Right renal pelvis (tissue), 4 donors: ENCODE data around the gene TFDP2. TPM values are rescaled to one million over a fixed set of nuclear protein-coding genes. Genes with fewer than 3 reads are reported as not detected.
"Not testable (repeated sequence)": the region's sequence is repeated elsewhere in the genome, so short reads cannot be mapped to it uniquely, and the experiment has no call there.

ENCODE experiments used
- DNase-seq, 4 donors: peaks; one replicate each; pipeline ENCODE4 v3.0.0-alpha.2; 2013; ENCODE audit warnings: low read depth in 4 of 4, low spot score in 3 of 4, missing footprints in 1 of 4
- polyA plus RNA-seq, 4 donors: library from polyadenylated mRNA; unstranded; fragments of 120-200 nt; gene quantifications; one replicate each; pipeline ENCODE4 v1.2.1, GENCODE V29; 2013; ENCODE audit not compliant: insufficient read length in 4 of 4

TFDP2 gene
- polyA plus RNA-seq: 10 to 100 TPM; 73.7 to 88.7 (median 84.1) TPM

GRCh38 chr3:142148792-142149672 lies at the start of gene TFDP2:
Gene TFDP2, minus strand, starts transcription at chr3:142149544. Its CDS starts 47,795 bp downstream, at chr3:142101749.
- DNase-seq: peak; percentile 85 to 89 (median 87)

- DNase-seq: no peak
These were observed 39.5 kb upstream of the TFDP2 start for GRCh38 chr3:142188846-142189245.

GRCh38 chr3:142180761-142181362 lies 31.5 kb upstream of the TFDP2 start:
- peak in 1 of 4 donors; percentile 4 for DNase-seq

- no peak for DNase-seq
These were observed 26.1 kb upstream of the TFDP2 start for GRCh38 chr3:142175478-142175877.

- no peak for DNase-seq
These were observed 25.2 kb upstream of the TFDP2 start for GRCh38 chr3:142174559-142174958.

- no peak for DNase-seq
These were observed 19.2 kb upstream of the TFDP2 start for GRCh38 chr3:142168514-142168913.

- DNase-seq: no peak
These were observed 15.8 kb upstream of the TFDP2 start for GRCh38 chr3:142165194-142165593.

- DNase-seq: no peak
These were observed 9.9 kb upstream of the TFDP2 start for GRCh38 chr3:142159083-142159740.

- DNase-seq: no peak
These were observed 4.8 kb upstream of the TFDP2 start for GRCh38 chr3:142154186-142154585.

- DNase-seq: no peak
These were observed 3.0 kb upstream of the TFDP2 start for GRCh38 chr3:142152384-142152783.

GRCh38 chr3:142151828-142152227 lies 2.5 kb upstream of the TFDP2 start:
- DNase-seq: no peak

GRCh38 chr3:142151240-142151639 lies 1.9 kb upstream of the TFDP2 start:
- DNase-seq: no peak

- DNase-seq: no peak
These were observed 927 bp upstream of the TFDP2 start for GRCh38 chr3:142150271-142150670.

- DNase-seq: no peak
These were observed 289 bp upstream of the TFDP2 start for GRCh38 chr3:142149673-142149992.

GRCh38 chr3:142148044-142148791 lies 1.1 kb downstream of the TFDP2 start:
- peak in 2 of 4 donors; percentile 20 to 25 for DNase-seq

GRCh38 chr3:142144587-142144986 lies 4.8 kb downstream of the TFDP2 start:
- DNase-seq: not testable (repeated sequence)

- not testable (repeated sequence) for DNase-seq
These were observed 8.6 kb downstream of the TFDP2 start for GRCh38 chr3:142140608-142141285.

- DNase-seq: not testable (repeated sequence)
These were observed 12.3 kb downstream of the TFDP2 start for GRCh38 chr3:142137089-142137488.

- DNase-seq: no peak
These were observed 14.5 kb downstream of the TFDP2 start for GRCh38 chr3:142134799-142135325.
